TTC549 (cell line): ENCODE measurements around the gene C3orf20.
"Not testable (repeated sequence)": the region's sequence is repeated elsewhere in the genome, so short reads cannot be mapped to it uniquely, and the experiment has no call there.

ENCODE experiments used
- FAIRE-seq: peaks from 2 replicates; lab custom pipeline; 2012; peaks lifted over from hg19 to GRCh38; lab: Jason Lieb, UNC

C3orf20 gene

GRCh38 chr3:14700891-14701290 lies 25.9 kb downstream of the C3orf20 start:
- no peak for FAIRE-seq

- no peak for FAIRE-seq
Observed at GRCh38 chr3:14701676-14702075, 26.7 kb downstream of the C3orf20 start.

- no peak for FAIRE-seq
Observed at GRCh38 chr3:14703128-14703750, 28.3 kb downstream of the C3orf20 start.

GRCh38 chr3:14703791-14704190 lies 28.9 kb downstream of the C3orf20 start:
- FAIRE-seq: no peak

GRCh38 chr3:14706096-14706495 lies 31.2 kb downstream of the C3orf20 start:
- FAIRE-seq: no peak

GRCh38 chr3:14716591-14716990 lies 41.6 kb downstream of the C3orf20 start:
- no peak for FAIRE-seq

- no peak for FAIRE-seq
Observed at GRCh38 chr3:14717307-14717706, 42.4 kb downstream of the C3orf20 start.

- no peak for FAIRE-seq
Observed at GRCh38 chr3:14718539-14718938, 43.6 kb downstream of the C3orf20 start.

GRCh38 chr3:14719006-14719405 lies 44.1 kb downstream of the C3orf20 start:
- FAIRE-seq: no peak

GRCh38 chr3:14721126-14721864 lies 46.4 kb downstream of the C3orf20 start:
- FAIRE-seq: no peak

GRCh38 chr3:14725013-14725412 lies 50.1 kb downstream of the C3orf20 start:
- no peak for FAIRE-seq

GRCh38 chr3:14725564-14726440 lies 50.9 kb downstream of the C3orf20 start:
- FAIRE-seq: no peak

- FAIRE-seq: no peak
Observed at GRCh38 chr3:14726441-14726780, 51.5 kb downstream of the C3orf20 start.

- FAIRE-seq: no peak
Observed at GRCh38 chr3:14728113-14728512, 53.2 kb downstream of the C3orf20 start.

- no peak for FAIRE-seq
Observed at GRCh38 chr3:14730703-14731382, 55.9 kb downstream of the C3orf20 start.

- no peak for FAIRE-seq
Observed at GRCh38 chr3:14740983-14741382, 66.0 kb downstream of the C3orf20 start.

- no peak for FAIRE-seq
Observed at GRCh38 chr3:14741510-14741909, 66.6 kb downstream of the C3orf20 start.

GRCh38 chr3:14744556-14744955 lies 69.6 kb downstream of the C3orf20 start:
- FAIRE-seq: no peak

- no peak for FAIRE-seq
Observed at GRCh38 chr3:14750650-14751049, 75.7 kb downstream of the C3orf20 start.

- not testable (repeated sequence) for FAIRE-seq
Observed at GRCh38 chr3:14752979-14753378, 78.0 kb downstream of the C3orf20 start.

- FAIRE-seq: no peak
Observed at GRCh38 chr3:14757153-14757700, 82.3 kb downstream of the C3orf20 start.

GRCh38 chr3:14758297-14758696 lies 83.4 kb downstream of the C3orf20 start:
- no peak for FAIRE-seq
